Esophagus squamous epithelium (tissue), 4 donors: Measurements from ENCODE around the gene IL31RA.

Source experiments
- CTCF ChIP-seq, 6 experiments: fragments of 450-650 bp in 4 of 6; fragments of 200-600 bp in 2 of 6; sonication (generic) in 2 of 6; IDR thresholded peaks; one replicate each; pipeline ENCODE4 v1.5.1; 2016 to 2019; ENCODE audit warnings: antibody characterized with exemption in 6 of 6, mild to moderate bottlenecking in 4 of 6, moderate library complexity in 4 of 6
- POLR2A ChIP-seq, 4 donors: fragments of 450-650 bp; IDR thresholded peaks; one replicate each; pipeline ENCODE4 v1.6.1; 2017; ENCODE audit warnings: antibody characterized with exemption in 4 of 4, mild to moderate bottlenecking in 4 of 4, moderate library complexity in 3 of 4

- TF ChIP-seq CTCF (IDR thresholded peaks at IDR 0.05) (no peak), POLR2A (IDR thresholded peaks at IDR 0.05) (no peak)
Measured at GRCh38 chr5:55926476-55926875, 75.3 kb downstream of the IL31RA start.
